Astrocyte (in vitro differentiated cells and primary cell): ENCODE data around the gene CCRL2.

Experiments used
- CTCF ChIP-seq: IDR thresholded peaks from 2 replicates; pipeline ENCODE4 v1.5.1; 2011; ENCODE audit warnings: low read depth, mild to moderate bottlenecking, inconsistent platforms, low read length, moderate library complexity; ENCODE audit not compliant: insufficient read depth
- EZH2 ChIP-seq: IDR thresholded peaks from 2 replicates; pipeline ENCODE4 v1.6.1; 2012; ENCODE audit warnings: mild to moderate bottlenecking, low read length, inconsistent platforms; ENCODE audit not compliant: insufficient read depth

- TF ChIP-seq CTCF (no peak), EZH2 (no peak)
These were observed 31.8 kb downstream of the CCRL2 start for GRCh38 chr3:46438831-46439230.
